Endodermal cell (in vitro differentiated cells): Measurements from ENCODE around the gene RBMS3. TPM values are rescaled to one million over a fixed set of nuclear protein-coding genes. Genes with fewer than 3 reads are reported as not detected.

Experiments used
- DNase-seq: peaks from one replicate; pipeline ENCODE4 v3.0.0-alpha.2; 2017
- H3K27ac ChIP-seq: 2 replicates; pipeline ENCODE4 v1.5.1; 2013; ENCODE audit warnings: mild to moderate bottlenecking, low read depth, low read length, moderate library complexity
- H3K27me3 ChIP-seq: 2 replicates; pipeline ENCODE4 v1.6.1; 2013; ENCODE audit warnings: mild to moderate bottlenecking, low read length, moderate library complexity; ENCODE audit not compliant: insufficient read depth, control insufficient read depth, poor library complexity, severe bottlenecking
- H3K36me3 ChIP-seq: 2 replicates; pipeline ENCODE4 v1.7.0; 2013; ENCODE audit warnings: mild to moderate bottlenecking, low read length, moderate library complexity; ENCODE audit not compliant: control insufficient read depth, insufficient read depth
- H3K4me1 ChIP-seq: one replicate; pipeline ENCODE4 v1.7.0; 2013; ENCODE audit warnings: low read length; ENCODE audit not compliant: control insufficient read depth, insufficient read depth
- H3K4me3 ChIP-seq: 2 replicates; pipeline ENCODE4 v1.5.1; 2013; ENCODE audit warnings: mild to moderate bottlenecking, low read length, moderate library complexity
- H3K9ac ChIP-seq: 2 replicates; pipeline ENCODE4 v1.6.1; 2013; ENCODE audit warnings: mild to moderate bottlenecking, low read length, moderate library complexity; ENCODE audit not compliant: poor library complexity, severe bottlenecking; ENCODE audit errors: extremely low read depth
- H3K9me3 ChIP-seq: 2 replicates; pipeline ENCODE4 v1.6.1; 2013; ENCODE audit warnings: mild to moderate bottlenecking, low read length, moderate library complexity; ENCODE audit not compliant: control insufficient read depth
- H3K27ac Mint-ChIP-seq: 2 replicates; pipeline ENCODE4 v1.8.0; 2020; ENCODE audit warnings: mixed read lengths
- H3K27me3 Mint-ChIP-seq: 2 replicates; pipeline ENCODE4 v1.8.0; 2021; ENCODE audit warnings: mild to moderate bottlenecking, mixed read lengths; ENCODE audit not compliant: insufficient read depth
- H3K36me3 Mint-ChIP-seq: 2 replicates; pipeline ENCODE4 v1.8.0; 2020; ENCODE audit warnings: low read depth, mixed read lengths
- H3K4me1 Mint-ChIP-seq: 2 replicates; pipeline ENCODE4 v1.8.0; 2020; ENCODE audit warnings: mixed read lengths
- H3K4me3 Mint-ChIP-seq: 2 replicates; pipeline ENCODE4 v1.8.0; 2020; ENCODE audit warnings: mild to moderate bottlenecking, moderate library complexity, mixed read lengths
- H3K9me3 Mint-ChIP-seq: 2 replicates; pipeline ENCODE4 v1.8.0; 2020; ENCODE audit warnings: mild to moderate bottlenecking, mixed read lengths
- CTCF ChIP-seq: fragments of 200-600 bp; sonication (generic); conservative IDR thresholded peaks from 2 replicates; pipeline ENCODE4 v1.5.0; 2021; ENCODE audit warnings: antibody characterized with exemption, mild to moderate bottlenecking
- WGBS, 2 experiments: methylation state at CpG; one replicate each; pipeline versions ENCODE4 v1.1.5 to v1.1.7; 2013; ENCODE audit warnings: missing lambda C conversion rate in 2 of 2, mixed read lengths in 1 of 2; ENCODE audit not compliant: insufficient coverage in 1 of 2, insufficient read length in 1 of 2; 5-methylcytosine and 5-hydroxymethylcytosine counted together
- total RNA-seq, 2 donors: library from RNA; stranded (reverse); fragmentation: NEBNext Ultra II Directional in 1 of 2; extraction: Animal tissue kit (Norgen Biotek cat#: 25700) in 1 of 2; gene quantifications; 2 replicates in 1 of 2; 3 replicates in 1 of 2; pipeline ENCODE4 v1.2.1, GENCODE V29; 2021

The RBMS3 gene
- total RNA-seq, 2 donors from 2014 or later = 2.0 to 7.3 TPM

DNA sequence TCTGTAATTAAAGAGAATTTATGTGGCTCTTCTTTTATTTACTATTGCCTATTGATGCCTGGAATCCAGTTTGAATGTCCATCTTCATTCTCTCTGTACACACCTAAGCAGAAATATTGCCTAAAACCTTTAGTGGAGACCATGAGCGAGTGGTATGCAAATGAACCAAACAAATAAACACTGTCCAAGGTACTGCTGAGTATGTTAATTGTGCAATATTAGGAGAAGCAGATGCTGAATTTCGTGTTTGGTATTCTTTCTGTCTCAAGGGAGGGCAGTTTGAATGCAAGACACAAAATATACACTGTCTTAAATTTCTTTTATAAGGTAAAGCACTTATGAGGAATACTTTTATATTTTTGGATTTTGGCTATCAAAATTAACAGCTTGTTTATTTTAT is 440.9 kb downstream of the RBMS3 start:
- Histone ChIP-seq H3K36me3 (no peaks in the 10 kb centered on the region), H3K27ac (no peak overlapping the region), H3K4me3 (no peak overlapping the region), H3K4me1 (no peaks in the 10 kb centered on the region), H3K9me3 (no peaks in the 10 kb centered on the region), H3K9ac (no peak overlapping the region), H3K27me3 (no peaks in the 10 kb centered on the region)
- Mint-ChIP-seq H3K27ac (no peak overlapping the region), H3K27me3 (no peaks in the 10 kb centered on the region), H3K36me3 (no peaks in the 10 kb centered on the region), H3K4me1 (peaks cover 4% of the 10 kb centered on the region), H3K4me3 (no peak overlapping the region), H3K9me3 (peaks cover 2% of the 10 kb centered on the region)
- no peak for TF ChIP-seq CTCF
- WGBS, 2 experiments = 80 to 81% methylated on average over 1 to 2 of the region's 2 CpGs
- DNase-seq = no peak

DNA sequence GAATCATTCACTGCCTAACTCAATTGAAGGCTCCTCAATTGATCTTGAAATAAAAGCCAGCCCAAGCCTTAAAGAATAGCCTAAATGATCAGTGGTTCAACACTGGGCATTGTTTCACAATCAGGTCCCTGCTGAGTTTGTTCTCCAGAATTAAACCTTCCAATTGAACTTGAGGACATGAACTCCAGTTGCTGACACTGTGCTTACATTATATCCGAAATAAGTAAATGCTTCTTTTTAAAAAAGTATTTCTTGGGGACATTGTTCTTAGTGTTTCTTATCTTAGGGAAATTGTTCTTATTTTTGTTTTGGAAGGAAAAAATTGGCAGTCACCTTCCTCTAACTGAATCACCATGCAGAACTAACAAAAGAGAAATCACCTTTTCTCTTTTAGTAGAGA is 450.2 kb downstream of the RBMS3 start:
- no peaks in the 10 kb centered on the region for H3K9me3 ChIP-seq
- H3K27ac ChIP-seq = no peak overlapping the region
- H3K27me3 ChIP-seq = no peaks in the 10 kb centered on the region
- H3K36me3 ChIP-seq = no peaks in the 10 kb centered on the region
- WGBS, 2 experiments = 100% methylated on average over 1 of the region's 1 CpG; no CpG with 5 or more reads in 1 of the 2 experiments
- Mint-ChIP-seq H3K36me3 (no peaks in the 10 kb centered on the region), H3K4me1 (peaks cover 6% of the 10 kb centered on the region), H3K27me3 (no peaks in the 10 kb centered on the region), H3K27ac (no peak overlapping the region), H3K9me3 (no peaks in the 10 kb centered on the region), H3K4me3 (no peak overlapping the region)
- H3K9ac ChIP-seq = no peak overlapping the region
- H3K4me1 ChIP-seq = peaks cover 3% of the 10 kb centered on the region
- TF ChIP-seq CTCF = no peak
- H3K4me3 ChIP-seq = no peak overlapping the region
- DNase-seq = no peak

DNA sequence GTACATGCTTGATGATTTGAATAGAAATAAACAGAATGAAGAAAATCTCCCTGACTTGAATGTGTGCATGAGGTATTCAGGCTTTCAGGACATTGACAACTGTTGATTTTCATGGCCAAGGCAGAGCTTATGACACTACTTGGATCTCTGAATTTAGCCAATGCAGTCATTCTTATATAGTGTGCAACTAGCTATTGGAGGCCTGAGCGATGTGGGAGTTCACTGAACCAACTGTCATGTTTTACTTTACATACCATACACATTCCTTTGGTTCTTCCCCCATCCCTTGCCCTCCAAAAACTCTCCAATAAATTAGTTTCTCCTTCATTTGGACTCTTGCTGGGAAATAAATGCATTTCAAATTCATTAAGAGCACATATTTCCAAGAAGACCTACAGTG is 460.4 kb downstream of the RBMS3 start:
- no peak overlapping the region for H3K4me3 Mint-ChIP-seq
- Histone ChIP-seq H3K9me3 (no peaks in the 10 kb centered on the region), H3K4me1 (no peaks in the 10 kb centered on the region), H3K27me3 (no peaks in the 10 kb centered on the region), H3K36me3 (no peaks in the 10 kb centered on the region), H3K9ac (no peak overlapping the region), H3K27ac (no peak overlapping the region), H3K4me3 (no peak overlapping the region)
- no peaks in the 10 kb centered on the region for H3K36me3 Mint-ChIP-seq
- 93 to 100% methylated on average over 1 of the region's 1 CpG for WGBS, 2 experiments
- peaks cover 2% of the 10 kb centered on the region for H3K4me1 Mint-ChIP-seq
- no peak overlapping the region for H3K27ac Mint-ChIP-seq
- H3K27me3 Mint-ChIP-seq = no peaks in the 10 kb centered on the region
- DNase-seq = no peak
- H3K9me3 Mint-ChIP-seq = no peaks in the 10 kb centered on the region
- no peak for TF ChIP-seq CTCF
